Measurements from ENCODE around the gene TMEM178B. TPM values are rescaled to one million over a fixed set of nuclear protein-coding genes. Genes with fewer than 3 reads are reported as not detected.

The TMEM178B gene
- total RNA-seq, 4 donors from 2014 or later, result 0.42 to 2.5 (median 0.92) TPM

GRCh38 chr7:141263508-141263907 is 189.6 kb downstream of the TMEM178B start:
- TF ChIP-seq, protein P1, sequence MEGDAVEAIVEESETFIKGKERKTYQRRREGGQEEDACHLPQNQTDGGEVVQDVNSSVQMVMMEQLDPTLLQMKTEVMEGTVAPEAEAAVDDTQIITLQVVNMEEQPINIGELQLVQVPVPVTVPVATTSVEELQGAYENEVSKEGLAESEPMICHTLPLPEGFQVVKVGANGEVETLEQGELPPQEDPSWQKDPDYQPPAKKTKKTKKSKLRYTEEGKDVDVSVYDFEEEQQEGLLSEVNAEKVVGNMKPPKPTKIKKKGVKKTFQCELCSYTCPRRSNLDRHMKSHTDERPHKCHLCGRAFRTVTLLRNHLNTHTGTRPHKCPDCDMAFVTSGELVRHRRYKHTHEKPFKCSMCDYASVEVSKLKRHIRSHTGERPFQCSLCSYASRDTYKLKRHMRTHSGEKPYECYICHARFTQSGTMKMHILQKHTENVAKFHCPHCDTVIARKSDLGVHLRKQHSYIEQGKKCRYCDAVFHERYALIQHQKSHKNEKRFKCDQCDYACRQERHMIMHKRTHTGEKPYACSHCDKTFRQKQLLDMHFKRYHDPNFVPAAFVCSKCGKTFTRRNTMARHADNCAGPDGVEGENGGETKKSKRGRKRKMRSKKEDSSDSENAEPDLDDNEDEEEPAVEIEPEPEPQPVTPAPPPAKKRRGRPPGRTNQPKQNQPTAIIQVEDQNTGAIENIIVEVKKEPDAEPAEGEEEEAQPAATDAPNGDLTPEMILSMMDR (IDR thresholded peaks at IDR 0.05), result no peak
- TF ChIP-seq POLR2A (IDR thresholded peaks at IDR 0.05; ENCODE audit: low read depth), result no peak
- no peak for TF ChIP-seq POLR2AphosphoS5 (IDR thresholded peaks at IDR 0.05)
- no peak for TF ChIP-seq EP300 (IDR thresholded peaks at IDR 0.05)
- no peak for DNase-seq (ENCODE audit: extremely low spot score)
- no peaks in the 10 kb centered on the region for H3K4me1 ChIP-seq
- no peaks in the 10 kb centered on the region for H3K36me3 ChIP-seq
- WGBS, result 74% methylated on average over 2 of the region's 2 CpGs
- intact Hi-C loops (cut with DNase I), result no loop called here
- peaks cover 0 to 11% (median 5%) of the 10 kb centered on the region in 4 donors for H3K9me3 ChIP-seq
- no peaks in the 10 kb centered on the region for H3K27me3 ChIP-seq
- no peak overlapping the region for H3K4me3 ChIP-seq
- no peak overlapping the region for H3K27ac ChIP-seq (replicated peaks in 1 of 4)

GRCh38 chr7:141263983-141264382 is 190.1 kb downstream of the TMEM178B start:
- Histone ChIP-seq H3K4me3 (no peak overlapping the region), H3K9me3 (peaks cover 0 to 8% (median under 1%) of the 10 kb centered on the region in 4 donors), H3K27me3 (no peaks in the 10 kb centered on the region), H3K4me1 (no peaks in the 10 kb centered on the region), H3K27ac (replicated peaks in 1 of 4) (no peak overlapping the region), H3K36me3 (no peaks in the 10 kb centered on the region)
- TF ChIP-seq POLR2AphosphoS5 (IDR thresholded peaks at IDR 0.05) (no peak), EP300 (IDR thresholded peaks at IDR 0.05) (no peak), POLR2A (IDR thresholded peaks at IDR 0.05; ENCODE audit: low read depth) (no peak)
- TF ChIP-seq, protein P1 (IDR thresholded peaks at IDR 0.05), result no peak
- intact Hi-C loops (cut with DNase I), result no loop called here
- no peak for DNase-seq (ENCODE audit: extremely low spot score)
- 81% methylated on average over 2 of the region's 2 CpGs for WGBS

DNA sequence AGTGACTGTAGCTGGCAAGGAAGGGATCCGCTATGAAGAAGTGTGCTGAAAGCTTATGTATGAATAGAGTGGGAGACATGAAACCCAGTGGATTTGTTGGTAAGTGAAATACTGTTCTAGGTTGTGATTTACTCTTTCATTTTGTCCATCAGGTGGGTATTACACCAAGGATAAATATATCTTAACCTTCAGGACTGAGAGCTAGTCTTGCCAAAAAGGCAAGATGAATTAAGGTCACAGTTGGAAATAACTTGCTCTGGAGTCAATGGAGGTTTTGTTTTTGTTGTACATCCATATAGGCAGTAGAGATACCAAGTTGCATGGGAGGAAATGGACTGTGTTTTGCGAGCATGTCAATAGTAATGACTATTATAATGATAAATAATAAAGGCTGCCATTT is 190.6 kb downstream of the TMEM178B start:
- whole genome bisulfite sequencing, result 73% methylated on average over 2 of the region's 2 CpGs
- H3K9me3 ChIP-seq, result peaks cover 0 to 3% (median 0%) of the 10 kb centered on the region in 4 donors
- H3K4me1 ChIP-seq, result no peaks in the 10 kb centered on the region
- TF ChIP-seq EP300 (IDR thresholded peaks at IDR 0.05) (no peak), POLR2AphosphoS5 (IDR thresholded peaks at IDR 0.05) (no peak), POLR2A (IDR thresholded peaks at IDR 0.05; ENCODE audit: low read depth) (no peak)
- TF ChIP-seq, protein P1 (IDR thresholded peaks at IDR 0.05), result no peak
- no peaks in the 10 kb centered on the region for H3K36me3 ChIP-seq
- no peaks in the 10 kb centered on the region for H3K27me3 ChIP-seq
- no peak overlapping the region for H3K27ac ChIP-seq (replicated peaks in 1 of 4)
- no peak for DNase-seq (ENCODE audit: extremely low spot score)
- intact Hi-C loops (cut with DNase I), result no loop called here
- H3K4me3 ChIP-seq, result no peak overlapping the region

GRCh38 chr7:141265668-141266067 is 191.8 kb downstream of the TMEM178B start:
- H3K9me3 ChIP-seq, result no peaks in the 10 kb centered on the region
- intact Hi-C loops (cut with DNase I), result no loop called here
- H3K4me1 ChIP-seq, result no peaks in the 10 kb centered on the region
- H3K4me3 ChIP-seq, result no peak overlapping the region
- 81% methylated on average over 2 of the region's 2 CpGs for WGBS
- TF ChIP-seq POLR2AphosphoS5 (IDR thresholded peaks at IDR 0.05), result no peak
- TF ChIP-seq POLR2A (IDR thresholded peaks at IDR 0.05; ENCODE audit: low read depth), result no peak
- no peak for TF ChIP-seq EP300 (IDR thresholded peaks at IDR 0.05)
- TF ChIP-seq, protein P1 (IDR thresholded peaks at IDR 0.05), result no peak
- H3K27me3 ChIP-seq, result no peaks in the 10 kb centered on the region
- no peaks in the 10 kb centered on the region for H3K36me3 ChIP-seq
- no peak for DNase-seq (ENCODE audit: extremely low spot score)
- no peak overlapping the region for H3K27ac ChIP-seq (replicated peaks in 1 of 4)

- Histone ChIP-seq H3K4me3 (no peak overlapping the region), H3K4me1 (no peaks in the 10 kb centered on the region), H3K27ac (replicated peaks in 1 of 4) (no peak overlapping the region), H3K27me3 (no peaks in the 10 kb centered on the region), H3K9me3 (no peaks in the 10 kb centered on the region), H3K36me3 (no peaks in the 10 kb centered on the region)
- no peak for TF ChIP-seq POLR2A (IDR thresholded peaks at IDR 0.05; ENCODE audit: low read depth)
- DNase-seq (ENCODE audit: extremely low spot score), result no peak
- intact Hi-C loops (cut with DNase I), result no loop called here
- 62% methylated on average over 3 of the region's 3 CpGs for WGBS
These were observed 194.8 kb downstream of the TMEM178B start for GRCh38 chr7:141268614-141269013.

Data from esophagus muscularis mucosa (tissue), 4 donors.